GM23338 (cell line): ENCODE results near the gene LMO2.

Experiments used
- CREB1 ChIP-seq: fragments of 250-450 bp; sonication (Bioruptor Pico); IDR thresholded peaks from 2 replicates; pipeline ENCODE4 v1.5.0; 2020; ENCODE audit warnings: low read depth, mild to moderate bottlenecking, moderate library complexity
- ETS1 ChIP-seq: IDR thresholded peaks from 2 replicates; pipeline ENCODE4 v1.6.1; 2016; ENCODE audit warnings: antibody characterized with exemption
- EZH2 ChIP-seq: fragments of 200-600 bp; sonication (generic); IDR thresholded peaks from one replicate; pipeline ENCODE4 v1.8.0; 2017; ENCODE audit warnings: antibody characterized with exemption, mild to moderate bottlenecking, low read depth; ENCODE audit not compliant: unreplicated experiment
- EZH2phosphoT487 ChIP-seq: fragments of 200-600 bp; sonication (generic); IDR thresholded peaks from one replicate; pipeline ENCODE4 v1.8.1; 2018; ENCODE audit warnings: antibody characterized with exemption; ENCODE audit not compliant: unreplicated experiment
- JUNB ChIP-seq: IDR thresholded peaks from one replicate; pipeline ENCODE4 v1.6.1; 2016; ENCODE audit warnings: antibody characterized with exemption; ENCODE audit not compliant: unreplicated experiment
- NANOG ChIP-seq: IDR thresholded peaks from 2 replicates; pipeline ENCODE4 v1.6.1; 2016; ENCODE audit warnings: antibody characterized with exemption, borderline replicate concordance
- POLR2AphosphoS5 ChIP-seq: IDR thresholded peaks from 2 replicates; pipeline ENCODE4 v1.6.1; 2016; ENCODE audit warnings: antibody characterized with exemption, low read depth
- STAT1 ChIP-seq: IDR thresholded peaks from one replicate; pipeline ENCODE4 v1.6.1; 2016; ENCODE audit warnings: antibody characterized with exemption; ENCODE audit not compliant: unreplicated experiment
- ZNF114 ChIP-seq: fragments of 250-450 bp; sonication (Bioruptor Pico); IDR thresholded peaks from 2 replicates; pipeline ENCODE4 v1.5.0; 2020; ENCODE audit warnings: mild to moderate bottlenecking, moderate library complexity
- ZNF331 ChIP-seq: fragments of 250-450 bp; sonication (Bioruptor Pico); IDR thresholded peaks from 2 replicates; pipeline ENCODE4 v1.5.0; 2020; ENCODE audit warnings: low read depth, mild to moderate bottlenecking, moderate library complexity
- TF ChIP-seq, protein P1 (sequence below), 2 experiments: fragments of 200-600 bp in 1 of 2; sonication (generic) in 1 of 2; conservative IDR thresholded peaks; 2 replicates each; pipeline versions ENCODE4 v1.5.1 to v1.6.1; 2016 to 2017; ENCODE audit warnings: antibody characterized with exemption in 2 of 2, low read depth in 2 of 2, mild to moderate bottlenecking in 2 of 2, moderate library complexity in 1 of 2
- TF ChIP-seq, protein P2 (sequence below): IDR thresholded peaks from one replicate; pipeline ENCODE4 v1.6.1; 2018; ENCODE audit warnings: antibody characterized with exemption; ENCODE audit not compliant: unreplicated experiment

DNA sequence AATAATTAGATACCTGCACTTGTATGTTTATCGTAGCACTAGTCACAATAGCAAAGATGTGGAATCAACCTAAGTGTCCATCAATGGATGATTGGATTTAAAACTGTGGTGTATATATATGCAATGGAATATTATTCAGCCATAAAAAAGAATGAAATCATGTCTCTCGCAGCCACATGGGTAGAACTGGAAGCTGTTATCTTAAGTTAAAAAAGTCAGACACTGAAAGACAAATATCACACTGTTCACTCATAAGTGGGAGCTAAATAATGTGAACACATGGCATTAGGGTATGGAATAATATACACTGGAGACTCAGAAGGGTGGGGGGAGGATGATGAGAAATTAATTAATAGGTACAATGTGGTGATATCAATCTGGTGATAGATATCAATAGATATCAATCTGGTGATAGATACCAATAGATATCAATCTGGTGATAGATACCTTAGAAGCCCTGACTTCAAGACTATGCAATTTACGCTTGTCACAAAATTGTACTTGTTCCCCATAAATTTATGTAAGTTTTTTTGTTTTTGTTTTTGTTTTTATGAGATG, 2.0 kb downstream of the LMO2 start:
- TF ChIP-seq EZH2phosphoT487 (no peak), POLR2AphosphoS5 (no peak), EZH2 (no peak), NANOG (no peak), CREB1 (CRISPR knock-in tag) (no peak), STAT1 (no peak), JUNB (no peak), ETS1 (no peak), ZNF331 (CRISPR knock-in tag) (no peak), ZNF114 (CRISPR knock-in tag) (no peak)
- TF ChIP-seq, protein P1, sequence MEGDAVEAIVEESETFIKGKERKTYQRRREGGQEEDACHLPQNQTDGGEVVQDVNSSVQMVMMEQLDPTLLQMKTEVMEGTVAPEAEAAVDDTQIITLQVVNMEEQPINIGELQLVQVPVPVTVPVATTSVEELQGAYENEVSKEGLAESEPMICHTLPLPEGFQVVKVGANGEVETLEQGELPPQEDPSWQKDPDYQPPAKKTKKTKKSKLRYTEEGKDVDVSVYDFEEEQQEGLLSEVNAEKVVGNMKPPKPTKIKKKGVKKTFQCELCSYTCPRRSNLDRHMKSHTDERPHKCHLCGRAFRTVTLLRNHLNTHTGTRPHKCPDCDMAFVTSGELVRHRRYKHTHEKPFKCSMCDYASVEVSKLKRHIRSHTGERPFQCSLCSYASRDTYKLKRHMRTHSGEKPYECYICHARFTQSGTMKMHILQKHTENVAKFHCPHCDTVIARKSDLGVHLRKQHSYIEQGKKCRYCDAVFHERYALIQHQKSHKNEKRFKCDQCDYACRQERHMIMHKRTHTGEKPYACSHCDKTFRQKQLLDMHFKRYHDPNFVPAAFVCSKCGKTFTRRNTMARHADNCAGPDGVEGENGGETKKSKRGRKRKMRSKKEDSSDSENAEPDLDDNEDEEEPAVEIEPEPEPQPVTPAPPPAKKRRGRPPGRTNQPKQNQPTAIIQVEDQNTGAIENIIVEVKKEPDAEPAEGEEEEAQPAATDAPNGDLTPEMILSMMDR (conservative IDR thresholded peaks at IDR 0.05; ENCODE audit: low read depth in 2 of 2), result no peak
- TF ChIP-seq, protein P2, sequence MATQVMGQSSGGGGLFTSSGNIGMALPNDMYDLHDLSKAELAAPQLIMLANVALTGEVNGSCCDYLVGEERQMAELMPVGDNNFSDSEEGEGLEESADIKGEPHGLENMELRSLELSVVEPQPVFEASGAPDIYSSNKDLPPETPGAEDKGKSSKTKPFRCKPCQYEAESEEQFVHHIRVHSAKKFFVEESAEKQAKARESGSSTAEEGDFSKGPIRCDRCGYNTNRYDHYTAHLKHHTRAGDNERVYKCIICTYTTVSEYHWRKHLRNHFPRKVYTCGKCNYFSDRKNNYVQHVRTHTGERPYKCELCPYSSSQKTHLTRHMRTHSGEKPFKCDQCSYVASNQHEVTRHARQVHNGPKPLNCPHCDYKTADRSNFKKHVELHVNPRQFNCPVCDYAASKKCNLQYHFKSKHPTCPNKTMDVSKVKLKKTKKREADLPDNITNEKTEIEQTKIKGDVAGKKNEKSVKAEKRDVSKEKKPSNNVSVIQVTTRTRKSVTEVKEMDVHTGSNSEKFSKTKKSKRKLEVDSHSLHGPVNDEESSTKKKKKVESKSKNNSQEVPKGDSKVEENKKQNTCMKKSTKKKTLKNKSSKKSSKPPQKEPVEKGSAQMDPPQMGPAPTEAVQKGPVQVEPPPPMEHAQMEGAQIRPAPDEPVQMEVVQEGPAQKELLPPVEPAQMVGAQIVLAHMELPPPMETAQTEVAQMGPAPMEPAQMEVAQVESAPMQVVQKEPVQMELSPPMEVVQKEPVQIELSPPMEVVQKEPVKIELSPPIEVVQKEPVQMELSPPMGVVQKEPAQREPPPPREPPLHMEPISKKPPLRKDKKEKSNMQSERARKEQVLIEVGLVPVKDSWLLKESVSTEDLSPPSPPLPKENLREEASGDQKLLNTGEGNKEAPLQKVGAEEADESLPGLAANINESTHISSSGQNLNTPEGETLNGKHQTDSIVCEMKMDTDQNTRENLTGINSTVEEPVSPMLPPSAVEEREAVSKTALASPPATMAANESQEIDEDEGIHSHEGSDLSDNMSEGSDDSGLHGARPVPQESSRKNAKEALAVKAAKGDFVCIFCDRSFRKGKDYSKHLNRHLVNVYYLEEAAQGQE, result no peak
